H9 (cell line): ENCODE data around the gene AKT3. TPM values are rescaled to one million over a fixed set of nuclear protein-coding genes. Genes with fewer than 3 reads are reported as not detected.

ENCODE experiments used
- DNase-seq: peaks from one replicate; pipeline ENCODE4 v3.0.0-alpha.2; 2017
- H2AFZ ChIP-seq: one replicate; pipeline ENCODE4 v1.6.1; 2013; ENCODE audit warnings: mild to moderate bottlenecking, low read length, control low read depth, moderate library complexity
- H2AK5ac ChIP-seq: 2 replicates; pipeline ENCODE4 v1.6.1; 2013; ENCODE audit warnings: low read length, control low read depth, mixed read lengths; ENCODE audit not compliant: insufficient read length
- H2BK120ac ChIP-seq: one replicate; pipeline ENCODE4 v1.6.1; 2013; ENCODE audit warnings: low read depth, mild to moderate bottlenecking, low read length, control low read depth, inconsistent platforms; ENCODE audit not compliant: poor library complexity, severe bottlenecking
- H2BK12ac ChIP-seq: 2 replicates; pipeline ENCODE4 v1.6.1; 2013; ENCODE audit warnings: low read length, control low read depth, mixed read lengths, low read depth; ENCODE audit not compliant: insufficient read length
- H2BK15ac ChIP-seq: 2 replicates; pipeline ENCODE4 v1.6.1; 2013; ENCODE audit warnings: low read depth, low read length, control low read depth
- H2BK20ac ChIP-seq: one replicate; pipeline ENCODE4 v1.6.1; 2013; ENCODE audit warnings: low read depth, mild to moderate bottlenecking, low read length, control low read depth, inconsistent platforms; ENCODE audit not compliant: poor library complexity, severe bottlenecking
- H2BK5ac ChIP-seq: 2 replicates; pipeline ENCODE4 v1.6.1; 2013; ENCODE audit warnings: low read length, control low read depth, mixed read lengths; ENCODE audit not compliant: insufficient read length
- H3K14ac ChIP-seq: 2 replicates; pipeline ENCODE4 v1.6.1; 2013; ENCODE audit warnings: low read length, control low read depth; ENCODE audit not compliant: insufficient read depth
- H3K18ac ChIP-seq: 2 replicates; pipeline ENCODE4 v1.6.1; 2013; ENCODE audit warnings: low read depth, mild to moderate bottlenecking, mixed read lengths, low read length, control low read depth; ENCODE audit not compliant: insufficient read length
- H3K23ac ChIP-seq: 2 replicates; pipeline ENCODE4 v1.6.1; 2013; ENCODE audit warnings: low read length, control low read depth, mixed read lengths, low read depth; ENCODE audit not compliant: insufficient read length
- H3K23me2 ChIP-seq: 2 replicates; pipeline ENCODE4 v1.6.1; 2013; ENCODE audit warnings: low read depth, mild to moderate bottlenecking, mixed read lengths, low read length, control low read depth; ENCODE audit not compliant: insufficient read length, poor library complexity, severe bottlenecking
- H3K27ac ChIP-seq: 2 replicates; pipeline ENCODE4 v1.5.1; 2013; ENCODE audit warnings: low read length, control low read depth, mixed read lengths, low read depth; ENCODE audit not compliant: insufficient read length
- H3K27me3 ChIP-seq: 2 replicates; pipeline ENCODE4 v1.6.1; 2013; ENCODE audit warnings: low read length, control low read depth, inconsistent platforms; ENCODE audit not compliant: insufficient read depth
- H3K4ac ChIP-seq: 2 replicates; pipeline ENCODE4 v1.6.1; 2013; ENCODE audit warnings: low read depth, mild to moderate bottlenecking, control low read depth, inconsistent platforms, low read length, moderate library complexity
- H3K4me1 ChIP-seq: 2 replicates; pipeline ENCODE4 v1.6.1; 2013; ENCODE audit warnings: low read length, control low read depth, inconsistent platforms; ENCODE audit not compliant: insufficient read depth
- H3K4me2 ChIP-seq: 2 replicates; pipeline ENCODE4 v1.6.1; 2013; ENCODE audit warnings: low read length, control low read depth, mixed read lengths; ENCODE audit not compliant: insufficient read length, insufficient read depth
- H3K56ac ChIP-seq: 2 replicates; pipeline ENCODE4 v1.6.1; 2013; ENCODE audit warnings: low read depth, mild to moderate bottlenecking, mixed read lengths, low read length, control low read depth; ENCODE audit not compliant: insufficient read length
- H3K79me1 ChIP-seq: 2 replicates; pipeline ENCODE4 v1.6.1; 2013; ENCODE audit warnings: low read depth, mild to moderate bottlenecking, moderate library complexity, low read length, control low read depth, inconsistent platforms; ENCODE audit not compliant: insufficient read depth, poor library complexity, severe bottlenecking
- H3K79me2 ChIP-seq: 2 replicates; pipeline ENCODE4 v1.6.1; 2013; ENCODE audit warnings: low read length, control low read depth, inconsistent platforms; ENCODE audit not compliant: insufficient read depth
- H3K9ac ChIP-seq: 2 replicates; pipeline ENCODE4 v1.6.1; 2013; ENCODE audit warnings: low read length, control low read depth, mixed read lengths; ENCODE audit not compliant: insufficient read length; ENCODE audit errors: extremely low read depth
- H3K9me3 ChIP-seq: one replicate; pipeline ENCODE4 v1.6.1; 2013; ENCODE audit warnings: low read depth, low read length, inconsistent platforms; ENCODE audit not compliant: control insufficient read depth
- H3T11ph ChIP-seq: one replicate; pipeline ENCODE4 v1.6.1; 2013; ENCODE audit warnings: mild to moderate bottlenecking, low read length, control low read depth, inconsistent platforms
- H4K20me1 ChIP-seq: one replicate; pipeline ENCODE4 v1.6.1; 2013; ENCODE audit not compliant: control insufficient read depth, insufficient read length, insufficient read depth
- H4K5ac ChIP-seq: 2 replicates; pipeline ENCODE4 v1.6.1; 2013; ENCODE audit warnings: low read depth, mild to moderate bottlenecking, mixed read lengths, low read length, control low read depth; ENCODE audit not compliant: insufficient read length
- H4K8ac ChIP-seq: replicated peaks from 2 replicates; pipeline ENCODE4 v1.6.1; 2013; ENCODE audit warnings: low read length, control low read depth, mixed read lengths, low read depth; ENCODE audit not compliant: insufficient read length
- H4K91ac ChIP-seq: 2 replicates; pipeline ENCODE4 v1.6.1; 2013; ENCODE audit warnings: low read depth, mild to moderate bottlenecking, moderate library complexity, mixed read lengths, low read length, control low read depth; ENCODE audit not compliant: insufficient read length
- H3K27ac Mint-ChIP-seq, 3 experiments: 2 replicates in 2 of 3; 3 replicates in 1 of 3; pipeline ENCODE4 v1.8.0; 2020 to 2021; ENCODE audit warnings: mixed read lengths in 3 of 3, mild to moderate bottlenecking in 1 of 3, moderate library complexity in 1 of 3
- H3K27me3 Mint-ChIP-seq: 2 replicates; pipeline ENCODE4 v1.8.0; 2021; ENCODE audit warnings: low read depth, mild to moderate bottlenecking, moderate library complexity, mixed read lengths
- H3K36me3 Mint-ChIP-seq, 3 experiments: 2 replicates in 2 of 3; 3 replicates in 1 of 3; pipeline ENCODE4 v1.8.0; 2020 to 2021; ENCODE audit warnings: low read depth in 3 of 3, mixed read lengths in 3 of 3; ENCODE audit not compliant: insufficient read depth in 1 of 3
- H3K4me1 Mint-ChIP-seq, 2 experiments: 2 replicates each; pipeline ENCODE4 v1.8.0; 2020; ENCODE audit warnings: mixed read lengths in 2 of 2
- H3K4me3 Mint-ChIP-seq, 2 experiments: 2 replicates in 1 of 2; 3 replicates in 1 of 2; pipeline ENCODE4 v1.8.0; 2020 to 2021; ENCODE audit warnings: mild to moderate bottlenecking in 2 of 2, mixed read lengths in 2 of 2, moderate library complexity in 1 of 2
- H3K9me3 Mint-ChIP-seq, 2 experiments: 2 replicates in 1 of 2; 3 replicates in 1 of 2; pipeline ENCODE4 v1.8.0; 2020; ENCODE audit warnings: mild to moderate bottlenecking in 2 of 2, mixed read lengths in 2 of 2, moderate library complexity in 1 of 2
- WGBS: extraction: QIAGEN DNeasy Blood & Tissue Kit; methylation state at CpG from one replicate; pipeline ENCODE4 v1.1.7; 2013; ENCODE audit warnings: missing lambda C conversion rate, low lambda C conversion rate, mixed read lengths; ENCODE audit not compliant: insufficient read length; ENCODE audit errors: extremely low coverage; 5-methylcytosine and 5-hydroxymethylcytosine counted together
- total RNA-seq: library from RNA; stranded (reverse); gene quantifications from 2 replicates; pipeline ENCODE4 v1.2.1, GENCODE V29; 2021
- TF ChIP-seq, protein P1 (sequence below): fragments of 200-600 bp; sonication (generic); conservative IDR thresholded peaks from 3 replicates; pipeline ENCODE4 v1.8.0; 2021; ENCODE audit warnings: antibody characterized with exemption, mild to moderate bottlenecking

The AKT3 gene
- total RNA-seq, 1 experiment from 2014 or later: 27.8 TPM

DNA sequence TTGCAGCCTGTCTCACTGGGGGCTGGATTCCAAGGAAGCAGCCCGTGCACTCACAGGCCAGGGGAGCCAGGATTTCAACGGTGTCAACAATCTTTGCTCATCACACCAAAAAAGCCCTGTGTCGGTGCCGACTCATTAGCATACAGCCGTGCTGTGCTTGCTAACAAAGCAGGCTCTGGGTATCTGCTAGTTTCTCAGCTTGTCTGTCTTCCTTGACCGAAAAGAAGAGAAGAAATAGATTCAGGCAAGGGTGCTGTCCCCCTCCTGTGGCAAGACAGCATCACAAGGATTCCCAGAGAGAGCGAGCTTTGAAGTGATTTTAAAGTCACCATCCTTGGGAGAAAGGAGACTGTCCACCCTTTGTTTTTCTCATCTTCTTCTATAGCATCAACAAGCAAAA lies 379.5 kb downstream of the AKT3 start:
- H2AFZ ChIP-seq: no peak overlapping the region
- H3K14ac ChIP-seq: no peak overlapping the region
- no peaks in the 10 kb centered on the region for H3K79me2 ChIP-seq
- DNase-seq: no peak
- H3K36me3 Mint-ChIP-seq: no peaks in the 10 kb centered on the region
- H2AK5ac ChIP-seq: no peak overlapping the region
- H3K23ac ChIP-seq: no peak overlapping the region
- H3K56ac ChIP-seq: no peak overlapping the region
- H3K27ac Mint-ChIP-seq: peak overlapping the region; percentile 46 to 91 (median 46); a peak in 5 of 7 replicates
- no peak overlapping the region for H3T11ph ChIP-seq
- TF ChIP-seq, protein P1, sequence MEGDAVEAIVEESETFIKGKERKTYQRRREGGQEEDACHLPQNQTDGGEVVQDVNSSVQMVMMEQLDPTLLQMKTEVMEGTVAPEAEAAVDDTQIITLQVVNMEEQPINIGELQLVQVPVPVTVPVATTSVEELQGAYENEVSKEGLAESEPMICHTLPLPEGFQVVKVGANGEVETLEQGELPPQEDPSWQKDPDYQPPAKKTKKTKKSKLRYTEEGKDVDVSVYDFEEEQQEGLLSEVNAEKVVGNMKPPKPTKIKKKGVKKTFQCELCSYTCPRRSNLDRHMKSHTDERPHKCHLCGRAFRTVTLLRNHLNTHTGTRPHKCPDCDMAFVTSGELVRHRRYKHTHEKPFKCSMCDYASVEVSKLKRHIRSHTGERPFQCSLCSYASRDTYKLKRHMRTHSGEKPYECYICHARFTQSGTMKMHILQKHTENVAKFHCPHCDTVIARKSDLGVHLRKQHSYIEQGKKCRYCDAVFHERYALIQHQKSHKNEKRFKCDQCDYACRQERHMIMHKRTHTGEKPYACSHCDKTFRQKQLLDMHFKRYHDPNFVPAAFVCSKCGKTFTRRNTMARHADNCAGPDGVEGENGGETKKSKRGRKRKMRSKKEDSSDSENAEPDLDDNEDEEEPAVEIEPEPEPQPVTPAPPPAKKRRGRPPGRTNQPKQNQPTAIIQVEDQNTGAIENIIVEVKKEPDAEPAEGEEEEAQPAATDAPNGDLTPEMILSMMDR: peak; percentile 30; the same call in 1 of the 3 replicates
- no peaks in the 10 kb centered on the region for H3K27me3 ChIP-seq
- H3K9ac ChIP-seq: no peak overlapping the region
- no peak overlapping the region for H3K4me2 ChIP-seq
- H3K79me1 ChIP-seq: no peaks in the 10 kb centered on the region
- peaks cover 43 to 52% of the 10 kb centered on the region in 2 experiments for H3K4me1 Mint-ChIP-seq
- no peak overlapping the region for H2BK20ac ChIP-seq
- no peaks in the 10 kb centered on the region for H3K9me3 Mint-ChIP-seq
- WGBS: no CpG with 5 or more reads among the region's 7 CpGs
- no peak overlapping the region for H3K27ac ChIP-seq
- H4K91ac ChIP-seq: no peak overlapping the region
- H4K20me1 ChIP-seq: no peaks in the 10 kb centered on the region
- no peak overlapping the region for H3K18ac ChIP-seq
- H3K4me3 Mint-ChIP-seq: peak overlapping the region in 1 of 2 experiments; percentile 52; a peak in 2 of 5 replicates
- no peak overlapping the region for H2BK120ac ChIP-seq
- no peak overlapping the region for H2BK5ac ChIP-seq
- H3K4ac ChIP-seq: no peak overlapping the region
- H2BK15ac ChIP-seq: no peak overlapping the region
- no peak overlapping the region for H4K8ac ChIP-seq
- H3K9me3 ChIP-seq: no peaks in the 10 kb centered on the region
- H2BK12ac ChIP-seq: no peak overlapping the region
- H4K5ac ChIP-seq: no peak overlapping the region
- H3K4me1 ChIP-seq: peaks cover 5% of the 10 kb centered on the region; the same call in 1 of the 2 replicates
- H3K23me2 ChIP-seq: no peaks in the 10 kb centered on the region
- H3K27me3 Mint-ChIP-seq: no peaks in the 10 kb centered on the region
